Measurements from ENCODE around the gene HBS1L.
A peak's percentile ranks its signal among the peaks of the same experiment; 100 is the strongest.

HBS1L gene

GRCh38 chr6:134918418-134918961 lies 136.1 kb downstream of the HBS1L start:
- H3K4me3 ChIP-seq (ENCODE audit: control insufficient read depth, low read depth, low read length), result no peak overlapping the region
- no peak for TF ChIP-seq CTCF (IDR thresholded peaks at IDR 0.05; ENCODE audit: control insufficient read depth, insufficient read depth, low read depth, low read length, missing control alignments)
- DNase-seq (ENCODE audit: low read depth), result no peak

GRCh38 chr6:134911547-134911946 lies 143.1 kb downstream of the HBS1L start:
- H3K4me3 ChIP-seq (ENCODE audit: control insufficient read depth, low read depth, low read length), result no peak overlapping the region
- TF ChIP-seq CTCF (IDR thresholded peaks at IDR 0.05; ENCODE audit: control insufficient read depth, insufficient read depth, low read depth, low read length, missing control alignments), result no peak
- DNase-seq (ENCODE audit: low read depth), result peak; percentile 35

- TF ChIP-seq CTCF (IDR thresholded peaks at IDR 0.05; ENCODE audit: control insufficient read depth, insufficient read depth, low read depth, low read length, missing control alignments), result no peak
- no peak for DNase-seq (ENCODE audit: low read depth)
Observed at GRCh38 chr6:134910593-134910935, 144.1 kb downstream of the HBS1L start.

More at GRCh38 chr6:134910593-134910935, 144.1 kb downstream of the HBS1L start:
- H3K4me3 ChIP-seq (ENCODE audit: control insufficient read depth, low read depth, low read length), result no peak overlapping the region
